ENCODE measurements around the gene EEF1AKMT4.
A peak's percentile ranks its signal among the peaks of the same experiment; 100 is the strongest.

The EEF1AKMT4 gene

DNA sequence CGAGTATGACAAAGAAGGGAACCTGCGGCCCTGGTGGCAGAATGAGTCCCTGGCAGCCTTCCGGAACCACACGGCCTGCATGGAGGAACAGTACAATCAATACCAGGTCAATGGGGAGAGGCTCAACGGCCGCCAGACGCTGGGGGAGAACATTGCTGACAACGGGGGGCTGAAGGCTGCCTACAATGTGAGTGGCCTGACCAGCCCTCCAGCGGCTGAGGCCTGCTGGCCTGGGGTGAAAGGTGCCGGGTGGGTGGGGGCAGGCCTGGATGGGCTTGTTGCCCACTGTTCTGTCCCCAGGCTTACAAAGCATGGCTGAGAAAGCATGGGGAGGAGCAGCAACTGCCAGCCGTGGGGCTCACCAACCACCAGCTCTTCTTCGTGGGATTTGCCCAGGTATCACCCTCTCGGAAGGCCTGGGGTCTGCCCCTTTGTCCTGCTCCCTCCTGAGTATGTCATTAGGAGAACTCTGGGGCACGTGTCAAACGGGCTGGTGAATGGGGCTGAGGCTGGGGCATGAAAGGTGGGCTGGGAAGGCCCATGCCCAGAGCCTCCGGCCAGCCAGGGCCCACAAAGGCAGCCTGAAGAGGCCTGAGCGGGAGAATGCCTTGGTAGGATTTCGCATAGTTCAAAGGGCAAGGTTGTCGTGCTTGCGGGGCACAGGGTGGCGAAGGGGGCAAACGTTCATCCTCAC, 41.7 kb downstream of the EEF1AKMT4 start:
- no peak overlapping the region for H3K4me3 ChIP-seq (ENCODE audit: low read length)
- no peak for DNase-seq (ENCODE audit: low read depth)
- TF ChIP-seq, protein P1, sequence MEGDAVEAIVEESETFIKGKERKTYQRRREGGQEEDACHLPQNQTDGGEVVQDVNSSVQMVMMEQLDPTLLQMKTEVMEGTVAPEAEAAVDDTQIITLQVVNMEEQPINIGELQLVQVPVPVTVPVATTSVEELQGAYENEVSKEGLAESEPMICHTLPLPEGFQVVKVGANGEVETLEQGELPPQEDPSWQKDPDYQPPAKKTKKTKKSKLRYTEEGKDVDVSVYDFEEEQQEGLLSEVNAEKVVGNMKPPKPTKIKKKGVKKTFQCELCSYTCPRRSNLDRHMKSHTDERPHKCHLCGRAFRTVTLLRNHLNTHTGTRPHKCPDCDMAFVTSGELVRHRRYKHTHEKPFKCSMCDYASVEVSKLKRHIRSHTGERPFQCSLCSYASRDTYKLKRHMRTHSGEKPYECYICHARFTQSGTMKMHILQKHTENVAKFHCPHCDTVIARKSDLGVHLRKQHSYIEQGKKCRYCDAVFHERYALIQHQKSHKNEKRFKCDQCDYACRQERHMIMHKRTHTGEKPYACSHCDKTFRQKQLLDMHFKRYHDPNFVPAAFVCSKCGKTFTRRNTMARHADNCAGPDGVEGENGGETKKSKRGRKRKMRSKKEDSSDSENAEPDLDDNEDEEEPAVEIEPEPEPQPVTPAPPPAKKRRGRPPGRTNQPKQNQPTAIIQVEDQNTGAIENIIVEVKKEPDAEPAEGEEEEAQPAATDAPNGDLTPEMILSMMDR (conservative IDR thresholded peaks at IDR 0.05; ENCODE audit: low read length) = no peak

DNA sequence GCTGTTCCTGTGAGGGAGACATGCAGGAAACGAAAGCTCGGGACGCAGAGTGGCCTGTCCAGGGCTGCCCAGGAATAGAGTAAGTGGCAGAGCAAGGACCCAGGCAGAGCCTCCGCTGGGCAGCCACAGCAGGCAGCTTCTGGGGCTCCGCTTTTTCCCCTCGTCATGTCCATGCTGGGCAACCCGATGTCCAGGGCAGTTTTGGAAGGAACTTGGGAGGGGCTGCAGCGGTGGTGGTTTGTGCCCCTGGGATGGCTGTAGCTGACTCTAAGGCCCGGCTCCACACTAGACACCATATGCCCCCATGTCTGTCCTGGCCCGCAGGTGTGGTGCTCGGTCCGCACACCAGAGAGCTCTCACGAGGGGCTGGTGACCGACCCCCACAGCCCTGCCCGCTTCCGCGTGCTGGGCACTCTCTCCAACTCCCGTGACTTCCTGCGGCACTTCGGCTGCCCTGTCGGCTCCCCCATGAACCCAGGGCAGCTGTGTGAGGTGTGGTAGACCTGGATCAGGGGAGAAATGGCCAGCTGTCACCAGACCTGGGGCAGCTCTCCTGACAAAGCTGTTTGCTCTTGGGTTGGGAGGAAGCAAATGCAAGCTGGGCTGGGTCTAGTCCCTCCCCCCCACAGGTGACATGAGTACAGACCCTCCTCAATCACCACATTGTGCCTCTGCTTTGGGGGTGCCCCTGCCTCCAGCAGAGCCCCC, 42.4 kb downstream of the EEF1AKMT4 start:
- H3K4me3 ChIP-seq (ENCODE audit: low read length) = no peak overlapping the region
- no peak for DNase-seq (ENCODE audit: low read depth)

DNA sequence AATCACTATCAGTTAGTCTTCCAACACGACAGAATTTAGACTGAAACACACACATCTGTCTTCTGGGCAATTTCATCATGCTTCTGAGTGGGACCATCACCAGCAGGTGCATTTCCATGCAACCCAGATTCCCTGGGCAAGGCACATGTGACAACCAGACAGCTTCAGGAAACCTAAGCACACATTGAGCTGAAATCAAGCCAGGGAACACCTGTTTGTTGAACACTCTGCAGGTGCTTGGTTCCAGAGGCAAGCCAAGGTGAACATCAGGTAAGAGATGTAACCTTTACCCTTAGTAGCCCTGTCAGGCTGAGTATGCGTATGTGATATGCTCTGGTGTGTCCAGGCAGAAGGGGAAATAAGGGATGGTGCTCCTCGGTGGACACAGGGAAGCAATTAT, 46.3 kb downstream of the EEF1AKMT4 start:
- TF ChIP-seq, protein P1 (conservative IDR thresholded peaks at IDR 0.05; ENCODE audit: low read length) = no peak
- DNase-seq (ENCODE audit: low read depth) = no peak
- H3K4me3 ChIP-seq (ENCODE audit: low read length) = no peak overlapping the region

More for the DNA sequence above, 42.4 kb downstream of the EEF1AKMT4 start:
- TF ChIP-seq, protein P1 (conservative IDR thresholded peaks at IDR 0.05; ENCODE audit: low read length) = no peak

DNA sequence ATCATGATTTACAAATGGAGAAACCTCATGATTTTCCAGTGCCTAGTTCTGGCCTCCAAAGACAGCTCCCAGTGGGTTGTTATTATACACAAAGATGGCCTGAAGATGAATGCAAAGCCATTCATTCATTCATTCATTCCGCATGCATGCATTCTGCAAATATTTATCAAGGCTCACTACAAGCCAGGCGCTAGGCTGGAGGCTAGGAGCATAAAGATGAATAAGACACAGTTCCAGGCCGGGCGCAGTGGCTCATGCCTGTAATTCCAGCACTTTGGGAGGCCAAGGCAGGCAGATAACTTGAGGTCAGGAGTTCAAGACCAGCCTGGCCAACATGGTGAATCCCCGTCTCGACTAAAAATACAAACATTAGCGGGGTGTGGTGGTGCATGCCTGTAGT, 47.1 kb downstream of the EEF1AKMT4 start:
- DNase-seq (ENCODE audit: low read depth) = no peak
- TF ChIP-seq, protein P1 (conservative IDR thresholded peaks at IDR 0.05; ENCODE audit: low read length) = no peak
- H3K4me3 ChIP-seq (ENCODE audit: low read length) = no peak overlapping the region

DNA sequence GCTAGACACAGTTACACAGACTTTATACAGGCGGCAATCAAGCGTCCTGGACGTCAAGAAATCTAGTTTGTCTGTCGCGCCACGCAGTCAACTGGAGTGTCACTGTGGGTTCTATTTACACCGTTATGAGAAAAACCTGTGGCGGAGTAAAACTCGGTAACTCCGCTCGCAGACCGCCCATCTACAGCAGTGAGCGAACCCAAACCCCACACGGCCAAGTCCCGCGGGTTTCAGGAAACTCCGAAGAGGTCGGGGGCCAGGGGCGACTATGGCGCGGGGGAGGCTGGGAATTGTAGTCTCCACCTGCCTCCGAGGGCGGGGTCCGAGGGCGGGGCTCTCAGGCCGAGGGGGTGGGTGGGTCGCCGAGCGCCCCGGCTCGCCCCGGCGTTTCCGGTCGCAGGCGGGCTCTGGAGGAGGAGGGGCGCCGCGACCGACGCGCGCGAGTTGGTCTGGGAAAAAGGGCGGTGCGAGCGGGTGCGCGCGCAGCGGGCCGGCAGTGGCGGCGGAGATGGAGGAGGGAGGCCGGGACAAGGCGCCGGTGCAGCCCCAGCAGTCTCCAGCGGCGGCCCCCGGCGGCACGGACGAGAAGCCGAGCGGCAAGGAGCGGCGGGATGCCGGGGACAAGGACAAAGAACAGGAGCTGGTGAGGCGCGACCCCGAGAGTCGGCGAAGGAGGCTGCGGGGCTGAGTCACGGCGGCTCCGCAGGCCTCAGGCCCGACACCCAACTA, 49.5 kb downstream of the EEF1AKMT4 start, which contains the start of gene PSMD2:
Gene PSMD2, plus strand, starts transcription at position 483 of the 729 bp plus-strand sequence. Its CDS starts 26 bp downstream, at position 509.
- TF ChIP-seq, protein P1 (conservative IDR thresholded peaks at IDR 0.05; ENCODE audit: low read length) = no peak
- peak; percentile 95 for DNase-seq (ENCODE audit: low read depth)
- peak within 1 kb of the TSS; percentile 96 for H3K4me3 ChIP-seq (ENCODE audit: low read length)

DNA sequence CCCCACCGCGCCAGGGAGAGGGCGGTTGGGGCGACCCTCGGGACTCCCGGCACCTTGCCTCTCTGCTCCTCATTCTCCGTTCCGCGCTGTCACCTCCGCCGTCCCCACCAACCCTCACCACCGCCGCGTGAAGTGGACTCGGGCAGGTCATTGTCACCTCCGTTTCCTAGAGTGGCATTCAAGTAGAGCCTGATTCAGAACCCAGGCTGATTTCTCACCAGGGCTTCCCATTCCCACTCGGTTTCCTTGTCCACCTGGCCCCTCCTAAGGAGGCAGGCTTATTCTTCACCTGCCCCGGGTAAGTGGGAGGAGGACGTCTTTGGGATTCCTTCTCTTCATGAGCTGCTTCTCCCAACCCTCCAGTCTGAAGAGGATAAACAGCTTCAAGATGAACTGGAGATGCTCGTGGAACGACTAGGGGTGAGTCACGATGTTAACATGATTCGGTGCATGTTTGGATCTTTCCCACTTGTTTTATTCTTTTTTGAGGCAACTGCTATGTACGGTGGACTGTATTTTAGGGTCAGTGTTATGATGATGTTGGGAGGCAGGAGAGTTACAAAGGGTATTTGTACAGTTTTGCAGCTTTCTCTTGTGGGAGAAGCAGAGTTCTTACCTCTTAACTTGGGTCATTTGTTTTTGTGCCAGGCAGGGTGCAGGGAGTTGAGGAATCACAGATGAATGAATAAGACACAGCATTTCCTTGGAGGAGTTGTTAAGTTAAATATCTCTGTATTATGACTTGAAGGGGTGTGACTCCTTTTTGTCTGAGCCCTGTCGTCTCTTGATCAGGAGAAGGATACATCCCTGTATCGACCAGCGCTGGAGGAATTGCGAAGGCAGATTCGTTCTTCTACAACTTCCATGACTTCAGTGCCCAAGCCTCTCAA, 50.3 kb downstream of the EEF1AKMT4 start:
- peak; percentile 53 for DNase-seq (ENCODE audit: low read depth)
- peak overlapping the region; percentile 96 for H3K4me3 ChIP-seq (ENCODE audit: low read length)
- TF ChIP-seq, protein P1 (conservative IDR thresholded peaks at IDR 0.05; ENCODE audit: low read length) = no peak

All from AG10803 (cell line).